Thyroid gland (tissue), 4 donors: Measurements from ENCODE around the gene DCAF8.

Experiments used
- CTCF ChIP-seq, 6 experiments: fragments of 200-600 bp in 3 of 6; fragments of 450-650 bp in 3 of 6; sonication (generic) in 3 of 6; IDR thresholded peaks; one replicate each; pipeline ENCODE4 v1.5.1; 2016 to 2019; ENCODE audit warnings: antibody characterized with exemption in 6 of 6, mild to moderate bottlenecking in 2 of 6, inconsistent platforms in 1 of 6, moderate library complexity in 1 of 6
- POLR2A ChIP-seq, 2 donors: fragments of 450-650 bp; IDR thresholded peaks; one replicate each; pipeline ENCODE4 v1.6.1; 2017; ENCODE audit warnings: antibody characterized with exemption in 2 of 2, mild to moderate bottlenecking in 2 of 2, moderate library complexity in 1 of 2

GRCh38 chr1:160308451-160309184 is 46.3 kb upstream of the DCAF8 start:
- TF ChIP-seq CTCF (IDR thresholded peaks at IDR 0.05) (no peak), POLR2A (IDR thresholded peaks at IDR 0.05) (no peak)
